Caco-2 (cell line): ENCODE measurements around the gene F5. TPM values are rescaled to one million over a fixed set of nuclear protein-coding genes. Genes with fewer than 3 reads are reported as not detected.

Experiments used
- BruUV-seq: library from RNA; stranded (reverse); fragments of 400-500 nt; replicated peaks from 2 replicates; lab custom pipeline; 2021; lab: Mats Ljungman, UMichigan
- CTCF ChIA-PET: fragments of 300-600 bp; sonication (Branson Sonifier 250); formaldehyde crosslinking; loops from one replicate; lab custom pipeline; 2022; ENCODE audit warnings: antibody characterized with exemption; lab: Charles Lee
- POLR2A ChIA-PET: fragments of 300-600 bp; sonication (Branson Sonifier 250); formaldehyde crosslinking; loops from one replicate; lab custom pipeline; 2022; ENCODE audit warnings: antibody characterized with exemption; lab: Charles Lee
- DNase-seq, 2 experiments: peaks; one replicate each; pipeline versions ENCODE4 v3.0.0 to v3.0.0-alpha.2; 2020 to 2022
- H3K27me3 ChIP-seq: replicated peaks from 2 replicates; pipeline ENCODE4 v1.6.0; 2011; ENCODE audit warnings: low read length; ENCODE audit not compliant: control insufficient read depth, insufficient read depth
- H3K36me3 ChIP-seq: 2 replicates; pipeline ENCODE4 v1.5.1; 2011; ENCODE audit warnings: low read length; ENCODE audit not compliant: control insufficient read depth, insufficient read depth
- H3K4me1 ChIP-seq: fragments of 250-450 bp; sonication (Bioruptor Pico); 2 replicates; pipeline ENCODE4 v1.5.1; 2020; ENCODE audit warnings: mild to moderate bottlenecking
- H3K4me3 ChIP-seq: 2 replicates; pipeline ENCODE4 v1.5.1; 2011; ENCODE audit warnings: low read depth, mild to moderate bottlenecking, control low read depth, low read length
- H3K9me3 ChIP-seq: fragments of 250-450 bp; sonication (Bioruptor Pico); 2 replicates; pipeline ENCODE4 v1.5.1; 2020; ENCODE audit warnings: mild to moderate bottlenecking, moderate library complexity
- H3K27ac Mint-ChIP-seq: one replicate; pipeline ENCODE4 v1.8.0; 2022; ENCODE audit warnings: mixed read lengths; ENCODE audit not compliant: unreplicated experiment
- H3K27me3 Mint-ChIP-seq: one replicate; pipeline ENCODE4 v1.8.0; 2022; ENCODE audit warnings: mixed read lengths; ENCODE audit not compliant: insufficient read depth, unreplicated experiment
- H3K36me3 Mint-ChIP-seq: one replicate; pipeline ENCODE4 v1.8.0; 2022; ENCODE audit warnings: mild to moderate bottlenecking, mixed read lengths; ENCODE audit not compliant: insufficient read depth, unreplicated experiment
- H3K4me1 Mint-ChIP-seq: one replicate; pipeline ENCODE4 v1.8.0; 2022; ENCODE audit warnings: low read depth, mixed read lengths; ENCODE audit not compliant: unreplicated experiment
- H3K4me3 Mint-ChIP-seq: one replicate; pipeline ENCODE4 v1.8.0; 2022; ENCODE audit warnings: mild to moderate bottlenecking, moderate library complexity, mixed read lengths; ENCODE audit not compliant: unreplicated experiment
- H3K9me3 Mint-ChIP-seq: one replicate; pipeline ENCODE4 v1.8.0; 2022; ENCODE audit warnings: mixed read lengths; ENCODE audit not compliant: unreplicated experiment
- CTCF ChIP-seq, 2 experiments: fragments of 200-600 bp in 1 of 2; IDR thresholded peaks; 1 replicate in 1 of 2; 2 replicates in 1 of 2; pipeline versions ENCODE4 v1.5.1 to v1.8.0; 2011 to 2022; ENCODE audit warnings: antibody characterized with exemption in 1 of 2, control low read depth in 1 of 2, inconsistent platforms in 1 of 2, low read depth in 1 of 2, low read length in 1 of 2, mild to moderate bottlenecking in 1 of 2, moderate library complexity in 1 of 2; ENCODE audit not compliant: insufficient read depth in 1 of 2, severe bottlenecking in 1 of 2, unreplicated experiment in 1 of 2
- intact Hi-C: fragments of 100-400 bp; cut with micrococcal nuclease; formaldehyde crosslinking; loops from one replicate; pipeline ENCODE4 v1.10.0; 2022; ENCODE audit not compliant: unreplicated experiment
- total RNA-seq: library from RNA; stranded (reverse); gene quantifications from 2 replicates; pipeline ENCODE4 v1.2.3, GENCODE V29; 2022

F5 gene
- total RNA-seq, 1 experiment from 2014 or later: 0.50 TPM

GRCh38 chr1:169495046-169495775 lies 91.1 kb downstream of the F5 start:
- no TSS peak for BruUV-seq

GRCh38 chr1:169494343-169494742 lies 91.9 kb downstream of the F5 start:
- Histone ChIP-seq H3K4me1 (peaks cover 24% of the 10 kb centered on the region), H3K27me3 (no peaks in the 10 kb centered on the region), H3K4me3 (no peak overlapping the region), H3K9me3 (no peaks in the 10 kb centered on the region), H3K36me3 (no peaks in the 10 kb centered on the region)
- intact Hi-C loops: no loop called here
- Mint-ChIP-seq H3K4me1 (peaks cover 15% of the 10 kb centered on the region), H3K36me3 (peaks cover 13% of the 10 kb centered on the region), H3K9me3 (no peaks in the 10 kb centered on the region), H3K4me3 (no peak overlapping the region), H3K27me3 (no peaks in the 10 kb centered on the region), H3K27ac (no peak overlapping the region)
- ChIA-PET CTCF (no interaction called here), POLR2A (no interaction called here)
- DNase-seq: no peak
- BruUV-seq: no TSS peak
- no peak for TF ChIP-seq CTCF (IDR thresholded peaks at IDR 0.05; ENCODE audit: insufficient read depth in 1 of 2, low read depth in 1 of 2, low read length in 1 of 2, severe bottlenecking in 1 of 2, unreplicated experiment in 1 of 2)

More at GRCh38 chr1:169495046-169495775, 91.1 kb downstream of the F5 start:
- Histone ChIP-seq H3K9me3 (no peaks in the 10 kb centered on the region), H3K4me3 (no peak overlapping the region), H3K36me3 (no peaks in the 10 kb centered on the region), H3K4me1 (peaks cover 23% of the 10 kb centered on the region), H3K27me3 (no peaks in the 10 kb centered on the region)
- DNase-seq: no peak
- ChIA-PET CTCF (no interaction called here), POLR2A (no interaction called here)
- Mint-ChIP-seq H3K27ac (no peak overlapping the region), H3K9me3 (no peaks in the 10 kb centered on the region), H3K36me3 (peaks cover 13% of the 10 kb centered on the region), H3K4me3 (no peak overlapping the region), H3K27me3 (no peaks in the 10 kb centered on the region), H3K4me1 (peaks cover 22% of the 10 kb centered on the region)
- intact Hi-C loops: no loop called here
- no peak for TF ChIP-seq CTCF (IDR thresholded peaks at IDR 0.05; ENCODE audit: insufficient read depth in 1 of 2, low read depth in 1 of 2, low read length in 1 of 2, severe bottlenecking in 1 of 2, unreplicated experiment in 1 of 2)

GRCh38 chr1:169493251-169493650 lies 93.0 kb downstream of the F5 start:
- Histone ChIP-seq H3K27me3 (no peaks in the 10 kb centered on the region), H3K36me3 (no peaks in the 10 kb centered on the region), H3K4me3 (no peak overlapping the region), H3K9me3 (no peaks in the 10 kb centered on the region), H3K4me1 (peaks cover 25% of the 10 kb centered on the region)
- TF ChIP-seq CTCF (IDR thresholded peaks at IDR 0.05; ENCODE audit: insufficient read depth in 1 of 2, low read depth in 1 of 2, low read length in 1 of 2, severe bottlenecking in 1 of 2, unreplicated experiment in 1 of 2): no peak
- ChIA-PET CTCF (no interaction called here), POLR2A (no interaction called here)
- Mint-ChIP-seq H3K27ac (no peak overlapping the region), H3K4me1 (peaks cover 9% of the 10 kb centered on the region), H3K9me3 (no peaks in the 10 kb centered on the region), H3K27me3 (no peaks in the 10 kb centered on the region), H3K4me3 (no peak overlapping the region), H3K36me3 (peaks cover 12% of the 10 kb centered on the region)
- intact Hi-C loops: no loop called here
- no peak for DNase-seq
- no TSS peak for BruUV-seq
